Measurements from ENCODE around the gene SMAD6. TPM values are rescaled to one million over a fixed set of nuclear protein-coding genes. Genes with fewer than 3 reads are reported as not detected.

The SMAD6 gene
- total and polyA plus RNA-seq, 10 of the 15 experiments (the other 5 are each of a cell fraction or from before 2014, with no cell fraction given), result under 0.01 to 0.10 (median 0.03) TPM; not detected in 7

- TF ChIP-seq PAX8 (IDR thresholded peaks at IDR 0.05) (no peak), CTCF (IDR thresholded peaks at IDR 0.05 in 2 of 3, conservative IDR thresholded peaks at IDR 0.05 in 1 of 3; ENCODE audit: control insufficient read depth in 2 of 3, extremely low read depth in 1 of 3, insufficient read depth in 1 of 3, low read depth in 3 of 3, low read length in 3 of 3) (no peak), IKZF1 (conservative IDR thresholded peaks at IDR 0.05) (no peak)
Observed at GRCh38 chr15:66755298-66756068, 53.4 kb downstream of the SMAD6 start (continued).

GRCh38 chr15:66756295-66756694, 54.3 kb downstream of the SMAD6 start:
- Histone ChIP-seq H2AFZ (ENCODE audit: control insufficient read depth, low read depth, low read length) (no peak overlapping the region), H3K79me2 (ENCODE audit: control insufficient read depth, insufficient read depth, low read length) (no peaks in the 10 kb centered on the region), H3K27me3 (replicated peaks in 1 of 2; ENCODE audit: control insufficient read depth in 2 of 2, insufficient read depth in 2 of 2, low read length in 1 of 2) (peaks cover 0 to 2% of the 10 kb centered on the region in 2 experiments; a peak in 1 of 4 replicates), H4K20me1 (ENCODE audit: control insufficient read depth, insufficient read depth) (no peaks in the 10 kb centered on the region), H3K4me2 (ENCODE audit: control insufficient read depth, insufficient read depth) (no peak overlapping the region), H3K36me3 (ENCODE audit: control insufficient read depth in 2 of 2, insufficient read depth in 2 of 2, low read length in 1 of 2) (no peaks in the 10 kb centered on the region), H3K27ac (ENCODE audit: control insufficient read depth, insufficient read depth) (no peak overlapping the region), H3K4me3 (no peak overlapping the region), H3K9me3 (replicated peaks; ENCODE audit: control insufficient read depth, insufficient read depth, low read length) (peaks cover 12% of the 10 kb centered on the region; the same call in 2 of the 3 replicates), H3K9ac (ENCODE audit: control insufficient read depth, insufficient read depth, low read length) (no peak overlapping the region), H3K4me1 (ENCODE audit: control insufficient read depth, insufficient read depth, low read length) (no peaks in the 10 kb centered on the region; the same call in 1 of the 2 replicates)
- ChIA-PET SMC1A (ENCODE audit: uncharacterized antibody, unreplicated experiment) (no interaction called here), POLR2A (no interaction called here), RAD21 (ENCODE audit: unreplicated experiment) (interaction anchor here (0.7 kb wide), 1 partner anchor 493 kb away, joined by 3 read pairs; no protein-coding TSS in a partner anchor), CTCF (no interaction called here)
- no TSS peak for BruUV-seq (replicated peaks)
- intact Hi-C loops (cut with micrococcal nuclease; ENCODE audit: unreplicated experiment), result no loop called here
- ATAC-seq, result no peak
- FAIRE-seq, result no peak
- DNase-seq (ENCODE audit: low read depth, low spot score), result no peak
- in situ Hi-C loops (cut with MboI), result loop anchor here (25.0 kb wide), 1 partner anchor 144 kb away; no protein-coding TSS in a partner anchor
- WGBS (ENCODE audit: insufficient coverage, insufficient replicate concordance, low lambda C conversion rate, missing lambda C conversion rate), result 11% methylated on average over 6 of the region's 6 CpGs
- no peak for TF ChIP-seq RBBP5 (conservative IDR thresholded peaks at IDR 0.05)
- no peak for TF ChIP-seq RUNX3 (IDR thresholded peaks at IDR 0.05; ENCODE audit: low read length)
- TF ChIP-seq YBX1 (IDR thresholded peaks at IDR 0.05), result no peak
- TF ChIP-seq POU2F2 (IDR thresholded peaks at IDR 0.05; ENCODE audit: borderline replicate concordance, low read depth, low read length), result no peak
- TF ChIP-seq ATF3 (IDR thresholded peaks at IDR 0.05; ENCODE audit: borderline replicate concordance, extremely low read depth, low read depth, low read length), result no peak
- TF ChIP-seq NR2C2 (IDR thresholded peaks at IDR 0.05; ENCODE audit: borderline replicate concordance, control insufficient read depth, insufficient read length, low read depth), result no peak
- TF ChIP-seq EED (IDR thresholded peaks at IDR 0.05; ENCODE audit: low read depth), result no peak
- no peak for TF ChIP-seq POLR2A (IDR thresholded peaks at IDR 0.05; ENCODE audit: low read depth, low read length)
- TF ChIP-seq CBFB (IDR thresholded peaks at IDR 0.05; ENCODE audit: low read depth), result no peak
- TF ChIP-seq ZNF622 (IDR thresholded peaks at IDR 0.05), result no peak
- no peak for TF ChIP-seq IRF5 (IDR thresholded peaks at IDR 0.05; ENCODE audit: borderline replicate concordance)
- no peak for TF ChIP-seq RELB (IDR thresholded peaks at IDR 0.05; ENCODE audit: low read depth)
- no peak for TF ChIP-seq SKIL (IDR thresholded peaks at IDR 0.05; ENCODE audit: low read depth, poor library complexity, severe bottlenecking)

Measured in GM12878 (cell line).